Mesenchymal stem cell (in vitro differentiated cells and primary cell): ENCODE measurements around the gene BNC2.

Experiments used
- DNase-seq: peaks from one replicate; pipeline ENCODE4 v3.0.0-alpha.2; 2013
- H2AFZ ChIP-seq: one replicate; pipeline ENCODE4 v1.6.1; 2013; ENCODE audit warnings: low read depth, mild to moderate bottlenecking, control low read depth, inconsistent platforms, low read length, moderate library complexity
- H2AK5ac ChIP-seq: 2 replicates; pipeline ENCODE4 v1.6.1; 2013; ENCODE audit warnings: low read length, moderate library complexity, mild to moderate bottlenecking, inconsistent platforms; ENCODE audit not compliant: severe bottlenecking
- H2BK120ac ChIP-seq: one replicate; pipeline ENCODE4 v1.6.1; 2013; ENCODE audit warnings: low read depth, mild to moderate bottlenecking, inconsistent platforms, low read length, moderate library complexity
- H2BK12ac ChIP-seq, 2 experiments: one replicate each; pipeline ENCODE4 v1.6.1; 2013; ENCODE audit warnings: inconsistent platforms in 2 of 2, low read length in 2 of 2, mild to moderate bottlenecking in 2 of 2, moderate library complexity in 2 of 2, control low read depth in 1 of 2
- H2BK15ac ChIP-seq: one replicate; pipeline ENCODE4 v1.6.1; 2013; ENCODE audit warnings: mild to moderate bottlenecking, low read depth, inconsistent platforms; ENCODE audit not compliant: poor library complexity, severe bottlenecking
- H2BK5ac ChIP-seq: 2 replicates; pipeline ENCODE4 v1.6.1; 2013; ENCODE audit warnings: low read depth, mild to moderate bottlenecking, low read length, control low read depth, inconsistent platforms; ENCODE audit not compliant: poor library complexity, severe bottlenecking
- H3K14ac ChIP-seq, 2 experiments: one replicate each; pipeline ENCODE4 v1.6.1; 2013; ENCODE audit warnings: inconsistent platforms in 2 of 2, low read length in 2 of 2, control low read depth in 1 of 2, mild to moderate bottlenecking in 1 of 2, moderate library complexity in 1 of 2
- H3K18ac ChIP-seq, 2 experiments: one replicate each; pipeline ENCODE4 v1.6.1; 2013; ENCODE audit warnings: inconsistent platforms in 2 of 2, low read length in 2 of 2, control low read depth in 1 of 2, low read depth in 1 of 2, mild to moderate bottlenecking in 1 of 2
- H3K23ac ChIP-seq, 2 experiments: one replicate each; pipeline ENCODE4 v1.6.1; 2013; ENCODE audit warnings: inconsistent platforms in 2 of 2, low read length in 2 of 2, mild to moderate bottlenecking in 2 of 2, moderate library complexity in 2 of 2, control low read depth in 1 of 2
- H3K27ac ChIP-seq: 2 replicates; pipeline ENCODE4 v1.5.1; 2013; ENCODE audit warnings: mild to moderate bottlenecking, moderate library complexity, low read length, control low read depth, inconsistent platforms; ENCODE audit not compliant: poor library complexity, severe bottlenecking
- H3K27me3 ChIP-seq, 2 experiments: 2 replicates each; pipeline versions ENCODE4 v1.6.1 to v1.7.0; 2013; ENCODE audit warnings: low read length in 2 of 2, mild to moderate bottlenecking in 2 of 2, moderate library complexity in 2 of 2, control low read depth in 1 of 2, inconsistent platforms in 1 of 2; ENCODE audit not compliant: control insufficient read depth in 1 of 2, insufficient read depth in 1 of 2
- H3K36me3 ChIP-seq, 2 experiments: 2 replicates each; pipeline versions ENCODE4 v1.6.1 to v1.7.0; 2013; ENCODE audit warnings: low read length in 2 of 2, control low read depth in 1 of 2, inconsistent platforms in 1 of 2, low read depth in 1 of 2, mild to moderate bottlenecking in 1 of 2; ENCODE audit not compliant: insufficient read depth in 2 of 2, control insufficient read depth in 1 of 2
- H3K4ac ChIP-seq, 2 experiments: one replicate each; pipeline ENCODE4 v1.6.1; 2013; ENCODE audit warnings: inconsistent platforms in 2 of 2, low read length in 2 of 2, mild to moderate bottlenecking in 2 of 2, moderate library complexity in 2 of 2, control low read depth in 1 of 2, low read depth in 1 of 2
- H3K4me1 ChIP-seq: 2 replicates; pipeline ENCODE4 v1.6.1; 2013; ENCODE audit warnings: low read depth, low read length, control low read depth; ENCODE audit not compliant: control insufficient read depth, insufficient read depth
- H3K4me2 ChIP-seq: 2 replicates; pipeline ENCODE4 v1.6.1; 2013; ENCODE audit warnings: low read length, mild to moderate bottlenecking, inconsistent platforms; ENCODE audit not compliant: poor library complexity, severe bottlenecking
- H3K4me3 ChIP-seq, 2 experiments: 2 replicates each; pipeline versions ENCODE4 v1.5.1 to v1.7.0; 2013; ENCODE audit warnings: low read length in 2 of 2, mild to moderate bottlenecking in 2 of 2, control low read depth in 1 of 2, low read depth in 1 of 2; ENCODE audit not compliant: insufficient read depth in 1 of 2
- H3K79me1 ChIP-seq: replicated peaks from 2 replicates; pipeline ENCODE4 v1.6.1; 2013; ENCODE audit warnings: mild to moderate bottlenecking, control low read depth, low read length, inconsistent platforms; ENCODE audit not compliant: poor library complexity, severe bottlenecking
- H3K9ac ChIP-seq: 2 replicates; pipeline ENCODE4 v1.7.0; 2013; ENCODE audit warnings: mild to moderate bottlenecking, low read length, moderate library complexity
- H3K9me3 ChIP-seq: 2 replicates; pipeline ENCODE4 v1.7.0; 2013; ENCODE audit warnings: mild to moderate bottlenecking, low read length; ENCODE audit not compliant: control insufficient read depth
- H4K8ac ChIP-seq: one replicate; pipeline ENCODE4 v1.6.1; 2013; ENCODE audit warnings: inconsistent platforms, mild to moderate bottlenecking, low read length, moderate library complexity
- H4K91ac ChIP-seq: one replicate; pipeline ENCODE4 v1.6.1; 2013; ENCODE audit warnings: mild to moderate bottlenecking, low read length, inconsistent platforms
- WGBS: methylation state at CpG from one replicate; pipeline ENCODE4 v1.1.7; 2013; ENCODE audit warnings: mixed read lengths; 5-methylcytosine and 5-hydroxymethylcytosine counted together

BNC2 gene

GRCh38 chr9:16512281-16512680 lies 358.2 kb downstream of the BNC2 start:
- Histone ChIP-seq H3K18ac (no peak overlapping the region), H3K27ac (no peak overlapping the region), H3K14ac (no peak overlapping the region), H3K4me1 (peaks cover 8% of the 10 kb centered on the region), H3K4me2 (no peak overlapping the region), H3K36me3 (peaks cover 0 to 24% of the 10 kb centered on the region in 2 experiments), H2BK120ac (no peak overlapping the region), H2BK5ac (no peak overlapping the region), H2AFZ (no peak overlapping the region), H3K4me3 (no peak overlapping the region), H2BK15ac (no peak overlapping the region), H3K9ac (no peak overlapping the region), H3K79me1 (peaks cover 22% of the 10 kb centered on the region), H4K8ac (no peak overlapping the region), H3K27me3 (no peaks in the 10 kb centered on the region), H4K91ac (no peak overlapping the region), H2AK5ac (no peak overlapping the region), H3K23ac (no peak overlapping the region), H2BK12ac (no peak overlapping the region), H3K9me3 (no peaks in the 10 kb centered on the region), H3K4ac (no peak overlapping the region)
- WGBS: 96% methylated on average over 3 of the region's 4 CpGs
- DNase-seq: no peak

- no peak for DNase-seq
- Histone ChIP-seq H2AFZ (no peak overlapping the region), H2BK120ac (no peak overlapping the region), H3K14ac (no peak overlapping the region), H3K27ac (peak overlapping the region; percentile 71), H2AK5ac (no peak overlapping the region), H3K79me1 (peaks cover 27% of the 10 kb centered on the region), H3K9me3 (no peaks in the 10 kb centered on the region), H3K4me1 (peaks cover 7% of the 10 kb centered on the region), H3K36me3 (peaks cover 0 to 24% of the 10 kb centered on the region in 2 experiments), H4K8ac (no peak overlapping the region), H4K91ac (no peak overlapping the region), H2BK5ac (no peak overlapping the region), H3K18ac (peak overlapping the region in 1 of 2 experiments; percentile 37), H3K4me2 (no peak overlapping the region), H3K9ac (no peak overlapping the region), H3K27me3 (no peaks in the 10 kb centered on the region), H2BK12ac (no peak overlapping the region), H3K4ac (no peak overlapping the region), H2BK15ac (no peak overlapping the region), H3K4me3 (no peak overlapping the region), H3K23ac (no peak overlapping the region)
- WGBS: 100% methylated on average over 2 of the region's 2 CpGs
These were observed 360.0 kb downstream of the BNC2 start for GRCh38 chr9:16510482-16510881.

- peak; percentile 80 for DNase-seq
These were observed 360.5 kb downstream of the BNC2 start for GRCh38 chr9:16509997-16510396.

GRCh38 chr9:16505199-16505598 lies 365.3 kb downstream of the BNC2 start:
- Histone ChIP-seq H3K18ac (no peak overlapping the region), H4K91ac (no peak overlapping the region), H3K23ac (no peak overlapping the region), H2BK120ac (no peak overlapping the region), H3K27ac (peak overlapping the region; percentile 41), H3K4me1 (peaks cover 5% of the 10 kb centered on the region), H3K4me3 (no peak overlapping the region), H3K9ac (peak overlapping the region; percentile 72), H2AK5ac (no peak overlapping the region), H2BK15ac (no peak overlapping the region), H3K27me3 (no peaks in the 10 kb centered on the region), H2BK5ac (no peak overlapping the region), H3K36me3 (peaks cover 0 to 17% of the 10 kb centered on the region in 2 experiments), H2AFZ (no peak overlapping the region), H3K4me2 (no peak overlapping the region), H3K14ac (no peak overlapping the region), H4K8ac (no peak overlapping the region), H3K4ac (no peak overlapping the region), H3K79me1 (peaks cover 17% of the 10 kb centered on the region), H3K9me3 (no peaks in the 10 kb centered on the region), H2BK12ac (no peak overlapping the region)
- 0% methylated on average over 2 of the region's 2 CpGs for WGBS
- DNase-seq: peak; percentile 80

More at GRCh38 chr9:16509997-16510396, 360.5 kb downstream of the BNC2 start:
- Histone ChIP-seq H3K27ac (peak overlapping the region; percentile 71), H3K79me1 (peaks cover 24% of the 10 kb centered on the region), H2AFZ (no peak overlapping the region), H2BK120ac (no peak overlapping the region), H2BK5ac (no peak overlapping the region), H3K23ac (no peak overlapping the region), H3K4ac (no peak overlapping the region), H2BK12ac (no peak overlapping the region), H3K9me3 (no peaks in the 10 kb centered on the region), H3K4me3 (no peak overlapping the region), H3K18ac (peak overlapping the region; percentile 37 to 54), H4K8ac (peak overlapping the region; percentile 45), H4K91ac (no peak overlapping the region), H3K36me3 (peaks cover 0 to 23% of the 10 kb centered on the region in 2 experiments), H3K4me2 (no peak overlapping the region), H3K14ac (no peak overlapping the region), H2BK15ac (no peak overlapping the region), H3K4me1 (peaks cover 3% of the 10 kb centered on the region), H2AK5ac (no peak overlapping the region), H3K9ac (peak overlapping the region; percentile 17), H3K27me3 (no peaks in the 10 kb centered on the region)
- WGBS: 29% methylated on average over 5 of the region's 5 CpGs
